GM23338 (cell line): Measurements from ENCODE around the gene BMP8B. TPM values are rescaled to one million over a fixed set of nuclear protein-coding genes. Genes with fewer than 3 reads are reported as not detected.

ENCODE experiments used
- ATAC-seq: fragments of 200-7000 bp; cut with Tn5 transposase; 3 replicates; pipeline ENCODE4 v1.9.1; 2020
- DNase-seq: peaks from one replicate; pipeline ENCODE4 v3.0.0-alpha.2; 2015; ENCODE audit warnings: low spot score
- H2AFZ ChIP-seq: fragments of 200-600 bp; sonication (generic); 2 replicates; pipeline ENCODE4 v1.8.0; 2016; ENCODE audit warnings: antibody characterized with exemption, mild to moderate bottlenecking, moderate library complexity
- H3F3A ChIP-seq: fragments of 200-600 bp; sonication (generic); replicated peaks from 2 replicates; pipeline ENCODE4 v1.8.0; 2017; ENCODE audit warnings: antibody characterized with exemption, mixed run types, low read depth
- H3K27ac ChIP-seq: fragments of 200-600 bp; sonication (generic); 2 replicates; pipeline ENCODE4 v1.6.1; 2016; ENCODE audit warnings: low read depth
- H3K27me3 ChIP-seq: fragments of 200-600 bp; sonication (generic); 2 replicates; pipeline ENCODE4 v1.8.0; 2016; ENCODE audit warnings: mild to moderate bottlenecking, mixed run types, moderate library complexity; ENCODE audit not compliant: insufficient read depth
- H3K36me3 ChIP-seq: fragments of 200-600 bp; sonication (generic); 2 replicates; pipeline ENCODE4 v1.8.0; 2016; ENCODE audit warnings: mild to moderate bottlenecking; ENCODE audit not compliant: insufficient read depth
- H3K4me1 ChIP-seq: fragments of 200-600 bp; sonication (generic); 2 replicates; pipeline ENCODE4 v1.8.0; 2016; ENCODE audit warnings: mild to moderate bottlenecking, moderate library complexity; ENCODE audit not compliant: insufficient read depth
- H3K4me2 ChIP-seq: fragments of 200-600 bp; sonication (generic); 2 replicates; pipeline ENCODE4 v1.7.1; 2017; ENCODE audit warnings: mixed run types
- H3K4me3 ChIP-seq: fragments of 200-600 bp; sonication (generic); 2 replicates; pipeline ENCODE4 v1.6.1; 2016; ENCODE audit warnings: mixed run types
- H3K79me2 ChIP-seq: fragments of 200-600 bp; sonication (generic); replicated peaks from 2 replicates; pipeline ENCODE4 v1.8.0; 2017; ENCODE audit warnings: mild to moderate bottlenecking; ENCODE audit not compliant: insufficient read depth
- H3K9me2 ChIP-seq: fragments of 200-600 bp; sonication (generic); 2 replicates; pipeline ENCODE4 v1.8.0; 2017; ENCODE audit not compliant: insufficient read depth
- H4K20me1 ChIP-seq: fragments of 200-600 bp; sonication (generic); replicated peaks from 2 replicates; pipeline ENCODE4 v1.8.0; 2017; ENCODE audit warnings: mild to moderate bottlenecking; ENCODE audit not compliant: insufficient read depth
- H3K27ac Mint-ChIP-seq: 2 replicates; pipeline ENCODE4 v1.8.0; 2020; ENCODE audit warnings: inconsistent platforms, mild to moderate bottlenecking, moderate library complexity, mixed read lengths
- H3K27me3 Mint-ChIP-seq: 3 replicates; pipeline ENCODE4 v1.8.0; 2022; ENCODE audit warnings: low read depth, mild to moderate bottlenecking, moderate library complexity, mixed read lengths, inconsistent platforms; ENCODE audit not compliant: insufficient read depth, poor library complexity
- H3K36me3 Mint-ChIP-seq: 3 replicates; pipeline ENCODE4 v1.8.0; 2021; ENCODE audit warnings: low read depth, mild to moderate bottlenecking, inconsistent platforms, moderate library complexity, mixed read lengths
- H3K4me1 Mint-ChIP-seq: 3 replicates; pipeline ENCODE4 v1.8.0; 2020; ENCODE audit warnings: mild to moderate bottlenecking, inconsistent platforms, mixed read lengths
- H3K4me3 Mint-ChIP-seq: 3 replicates; pipeline ENCODE4 v1.8.0; 2021; ENCODE audit warnings: moderate library complexity, mild to moderate bottlenecking, inconsistent platforms, mixed read lengths
- H3K9me3 Mint-ChIP-seq: 3 replicates; pipeline ENCODE4 v1.8.0; 2020; ENCODE audit warnings: moderate library complexity, mild to moderate bottlenecking, inconsistent platforms, mixed read lengths
- CREB1 ChIP-seq: fragments of 250-450 bp; sonication (Bioruptor Pico); IDR thresholded peaks from 2 replicates; pipeline ENCODE4 v1.5.0; 2020; ENCODE audit warnings: low read depth, mild to moderate bottlenecking, moderate library complexity
- CTCF ChIP-seq, 2 experiments: fragments of 200-600 bp in 1 of 2; sonication (generic) in 1 of 2; conservative IDR thresholded peaks; 2 replicates each; pipeline versions ENCODE4 v1.5.1 to v1.6.1; 2016 to 2017; ENCODE audit warnings: antibody characterized with exemption in 2 of 2, low read depth in 2 of 2, mild to moderate bottlenecking in 2 of 2, moderate library complexity in 1 of 2
- ETS1 ChIP-seq: IDR thresholded peaks from 2 replicates; pipeline ENCODE4 v1.6.1; 2016; ENCODE audit warnings: antibody characterized with exemption
- EZH2 ChIP-seq: fragments of 200-600 bp; sonication (generic); IDR thresholded peaks from one replicate; pipeline ENCODE4 v1.8.0; 2017; ENCODE audit warnings: antibody characterized with exemption, mild to moderate bottlenecking, low read depth; ENCODE audit not compliant: unreplicated experiment
- EZH2phosphoT487 ChIP-seq: fragments of 200-600 bp; sonication (generic); IDR thresholded peaks from one replicate; pipeline ENCODE4 v1.8.1; 2018; ENCODE audit warnings: antibody characterized with exemption; ENCODE audit not compliant: unreplicated experiment
- JUNB ChIP-seq: IDR thresholded peaks from one replicate; pipeline ENCODE4 v1.6.1; 2016; ENCODE audit warnings: antibody characterized with exemption; ENCODE audit not compliant: unreplicated experiment
- NANOG ChIP-seq: IDR thresholded peaks from 2 replicates; pipeline ENCODE4 v1.6.1; 2016; ENCODE audit warnings: antibody characterized with exemption, borderline replicate concordance
- POLR2AphosphoS5 ChIP-seq: IDR thresholded peaks from 2 replicates; pipeline ENCODE4 v1.6.1; 2016; ENCODE audit warnings: antibody characterized with exemption, low read depth
- REST ChIP-seq: IDR thresholded peaks from one replicate; pipeline ENCODE4 v1.6.1; 2018; ENCODE audit warnings: antibody characterized with exemption; ENCODE audit not compliant: unreplicated experiment
- STAT1 ChIP-seq: IDR thresholded peaks from one replicate; pipeline ENCODE4 v1.6.1; 2016; ENCODE audit warnings: antibody characterized with exemption; ENCODE audit not compliant: unreplicated experiment
- ZNF114 ChIP-seq: fragments of 250-450 bp; sonication (Bioruptor Pico); IDR thresholded peaks from 2 replicates; pipeline ENCODE4 v1.5.0; 2020; ENCODE audit warnings: mild to moderate bottlenecking, moderate library complexity
- ZNF331 ChIP-seq: fragments of 250-450 bp; sonication (Bioruptor Pico); IDR thresholded peaks from 2 replicates; pipeline ENCODE4 v1.5.0; 2020; ENCODE audit warnings: low read depth, mild to moderate bottlenecking, moderate library complexity
- ZNF462 ChIP-seq: fragments of 250-450 bp; sonication (Bioruptor Pico); IDR thresholded peaks from 2 replicates; pipeline ENCODE4 v1.5.0; 2020; ENCODE audit warnings: mild to moderate bottlenecking, moderate library complexity
- polyA plus RNA-seq: library from polyadenylated mRNA; unstranded; fragments of >200 nt; fragmentation: Nextera tagmentation; extraction: Ambion mirVana; gene quantifications from 2 replicates; pipeline ENCODE4 v1.2.1, GENCODE V29; 2016
- total RNA-seq: library from RNA; depleted of rRNA; stranded (reverse); fragments of >200 nt; shearing (Covaris generic); gene quantifications from 2 replicates; pipeline ENCODE4 v1.2.3, GENCODE V29; 2014

Gene BMP8B
- total and polyA plus RNA-seq, 2 experiments from 2014 or later, result 0.16 to 0.90 TPM

GRCh38 chr1:39758556-39759435 is 29.9 kb downstream of the BMP8B start:
- Histone ChIP-seq H2AFZ (no peak overlapping the region), H4K20me1 (0 out of 2 replicates have a peak, but pooled peaks cover 3% of the 10 kb centered on the region), H3K27ac (no peak overlapping the region), H3K9me2 (no peaks in the 10 kb centered on the region), H3K4me2 (no peak overlapping the region), H3F3A (no peaks in the 10 kb centered on the region), H3K27me3 (no peaks in the 10 kb centered on the region), H3K4me3 (no peak overlapping the region), H3K4me1 (no peaks in the 10 kb centered on the region), H3K36me3 (no peaks in the 10 kb centered on the region), H3K79me2 (no peaks in the 10 kb centered on the region)
- DNase-seq, result no peak
- no peak overlapping the region for H3K4me3 Mint-ChIP-seq
- H3K36me3 Mint-ChIP-seq, result peaks cover 31% of the 10 kb centered on the region
- peaks cover 15% of the 10 kb centered on the region; the same call in 2 of the 3 replicates for H3K9me3 Mint-ChIP-seq
- H3K27me3 Mint-ChIP-seq, result peaks cover 3% of the 10 kb centered on the region
- no peak for TF ChIP-seq ZNF331 (CRISPR knock-in tag)
- no peak for TF ChIP-seq ZNF114 (CRISPR knock-in tag)
- no peak for TF ChIP-seq STAT1
- no peak for TF ChIP-seq ZNF462 (CRISPR knock-in tag)
- no peak for TF ChIP-seq CREB1 (CRISPR knock-in tag)
- TF ChIP-seq CTCF (conservative IDR thresholded peaks at IDR 0.05; ENCODE audit: low read depth in 2 of 2), result no peak
- TF ChIP-seq EZH2, result no peak
- TF ChIP-seq POLR2AphosphoS5, result no peak
- TF ChIP-seq JUNB, result no peak
- TF ChIP-seq EZH2phosphoT487, result no peak
- TF ChIP-seq REST, result no peak
- TF ChIP-seq NANOG, result no peak
- no peak for TF ChIP-seq ETS1
- no peak for ATAC-seq
- no peaks in the 10 kb centered on the region; the same call in 2 of the 3 replicates for H3K4me1 Mint-ChIP-seq
- no peak overlapping the region for H3K27ac Mint-ChIP-seq
